ENCODE measurements around the gene ERICH4. TPM values are rescaled to one million over a fixed set of nuclear protein-coding genes. Genes with fewer than 3 reads are reported as not detected.
A peak's percentile ranks its signal among the peaks of the same experiment; 100 is the strongest.

ERICH4 gene
- total RNA-seq, 4 donors from 2014 or later = not detected

GRCh38 chr19:41435936-41436673 is 6.9 kb upstream of the ERICH4 start:
- H3K4me1 ChIP-seq = peaks cover 0 to 23% (median 0%) of the 10 kb centered on the region in 4 donors
- no peak for TF ChIP-seq CTCF (IDR thresholded peaks at IDR 0.05)
- TF ChIP-seq POLR2A (IDR thresholded peaks at IDR 0.05) = no peak
- TF ChIP-seq EP300 (IDR thresholded peaks at IDR 0.05) = no peak
- no peak overlapping the region for H3K27ac ChIP-seq
- no peaks in the 10 kb centered on the region for H3K27me3 ChIP-seq
- peaks cover 0 to 58% (median 5%) of the 10 kb centered on the region in 3 donors for H3K36me3 ChIP-seq
- 93 to 95% methylated on average over 19 of the region's 19 CpGs for WGBS, 2 donors
- no peak overlapping the region for H3K4me3 ChIP-seq
- H3K9me3 ChIP-seq = no peaks in the 10 kb centered on the region
- DNase-seq (ENCODE audit: low spot score in 2 of 2) = no peak

DNA sequence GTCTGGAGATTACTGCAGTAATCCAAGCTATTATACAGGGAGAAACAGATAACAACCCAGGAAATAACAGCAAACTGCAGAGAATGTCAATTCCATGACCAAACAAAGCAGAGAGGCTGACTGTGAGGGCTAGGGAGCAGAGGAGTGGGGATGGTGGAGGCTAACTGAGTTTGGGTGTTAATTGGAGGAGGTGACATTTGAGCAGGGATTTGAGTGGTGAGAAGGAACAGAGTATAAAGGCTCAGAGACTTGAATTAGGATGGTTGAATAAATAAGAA is 6.3 kb upstream of the ERICH4 start:
- Histone ChIP-seq H3K27ac (no peak overlapping the region), H3K36me3 (peaks cover 0 to 53% (median 5%) of the 10 kb centered on the region in 3 donors), H3K27me3 (no peaks in the 10 kb centered on the region), H3K9me3 (no peaks in the 10 kb centered on the region), H3K4me3 (no peak overlapping the region), H3K4me1 (peaks cover 0 to 21% (median 0%) of the 10 kb centered on the region in 4 donors)
- TF ChIP-seq POLR2A (IDR thresholded peaks at IDR 0.05) (no peak), CTCF (IDR thresholded peaks at IDR 0.05) (no peak), EP300 (IDR thresholded peaks at IDR 0.05) (no peak)
- no peak for DNase-seq (ENCODE audit: low spot score in 2 of 2)

DNA sequence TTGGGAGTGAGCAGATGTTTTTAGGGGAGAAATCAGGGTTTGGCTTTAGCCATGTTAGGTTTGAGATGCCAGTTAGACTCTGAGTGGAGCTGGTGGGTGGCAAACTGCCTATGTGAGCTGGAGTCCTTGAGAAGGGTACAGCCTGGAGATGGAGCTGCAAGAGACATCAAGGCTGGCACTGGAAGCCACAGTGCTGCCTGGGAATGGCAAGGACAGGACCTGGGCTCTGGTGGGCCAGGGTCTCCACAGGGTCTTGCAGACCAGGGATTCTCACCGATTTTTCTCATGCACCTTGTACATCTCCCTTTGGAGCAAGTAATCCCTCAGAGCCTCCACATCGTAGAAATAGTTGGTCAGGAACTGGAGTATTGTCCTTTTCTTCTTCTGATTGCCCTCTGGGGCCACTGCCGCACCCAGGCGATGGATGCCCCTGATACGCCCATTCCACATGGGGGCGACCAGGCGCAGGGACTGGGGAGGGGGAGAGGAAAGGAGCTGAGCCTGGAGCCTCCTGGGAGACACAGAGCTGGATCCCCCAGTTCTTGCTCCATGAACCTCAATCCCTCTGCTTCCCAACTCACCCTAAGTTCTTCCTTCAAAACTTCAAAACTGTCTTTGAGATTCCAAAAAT is 4.9 kb upstream of the ERICH4 start:
- DNase-seq (ENCODE audit: low spot score in 2 of 2) = no peak
- Histone ChIP-seq H3K4me1 (peaks cover 0 to 21% (median 0%) of the 10 kb centered on the region in 4 donors), H3K9me3 (no peaks in the 10 kb centered on the region), H3K27ac (no peak overlapping the region), H3K27me3 (no peaks in the 10 kb centered on the region), H3K4me3 (no peak overlapping the region), H3K36me3 (peaks cover 0 to 38% (median 0%) of the 10 kb centered on the region in 3 donors)
- TF ChIP-seq EP300 (IDR thresholded peaks at IDR 0.05) (no peak), CTCF (IDR thresholded peaks at IDR 0.05) (no peak), POLR2A (IDR thresholded peaks at IDR 0.05) (no peak)
- 90% methylated on average over 7 of the region's 7 CpGs for WGBS, 2 donors

DNA sequence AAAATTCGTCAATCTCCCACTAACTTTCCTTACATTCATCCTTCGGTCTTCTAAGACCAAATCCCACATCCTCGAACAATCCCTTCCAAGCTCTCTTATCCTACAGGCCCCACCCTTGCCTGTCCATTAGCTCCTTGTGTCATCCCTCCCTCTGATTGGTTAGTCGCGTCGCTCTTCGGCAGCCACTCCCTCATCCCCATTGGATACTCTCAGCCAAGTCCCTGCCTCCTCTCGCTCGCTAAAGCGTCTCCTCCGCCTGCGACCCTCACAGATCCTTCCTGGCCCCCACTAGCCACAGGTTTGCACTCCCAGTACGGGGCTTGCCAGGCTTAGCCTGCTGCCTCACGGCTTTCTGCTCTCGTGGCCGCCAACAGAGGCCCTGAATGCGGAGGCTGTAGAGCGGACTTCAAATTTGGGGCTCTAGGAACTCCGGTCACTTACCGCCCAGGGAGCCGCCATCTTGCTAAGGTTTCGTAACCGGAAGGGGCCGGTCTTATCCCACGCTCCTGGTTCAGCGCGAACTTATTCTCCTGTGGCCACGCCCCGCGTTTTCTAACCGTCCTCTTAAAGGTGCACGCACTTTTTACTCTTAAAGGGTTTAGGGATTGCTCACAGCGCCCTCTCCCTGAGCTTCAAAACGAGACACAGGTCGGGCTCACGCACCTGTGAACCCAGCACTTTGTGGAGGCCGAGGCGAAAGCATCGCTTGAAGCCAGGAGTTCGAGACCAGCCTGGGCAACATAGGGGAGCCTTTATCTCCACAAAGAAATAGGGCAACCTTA is 3.3 kb upstream of the ERICH4 start, which contains the start of gene DMAC2:
Gene DMAC2, minus strand, starts transcription at position 472 of the 782 bp plus-strand sequence. Its CDS starts 13 bp downstream, at position 459.
- H3K27me3 ChIP-seq = no peaks in the 10 kb centered on the region
- peak; percentile 85 to 94 for TF ChIP-seq EP300 (IDR thresholded peaks at IDR 0.05)
- peak; percentile 59 to 71 for TF ChIP-seq POLR2A (IDR thresholded peaks at IDR 0.05)
- peak in 4 of 5 experiments; percentile 31 to 51 (median 34) for TF ChIP-seq CTCF (IDR thresholded peaks at IDR 0.05)
- 1% methylated on average over 38 to 40 of the region's 40 CpGs for WGBS, 2 donors

More for the DNA sequence above, 3.3 kb upstream of the ERICH4 start, which contains the start of gene DMAC2:
- Histone ChIP-seq H3K4me3 (peak within 1 kb of the TSS; percentile 62 to 74 (median 68)), H3K27ac (peak within 1 kb of the TSS; percentile 71 to 95 (median 92)), H3K9me3 (no peaks in the 10 kb centered on the region), H3K36me3 (peaks cover 0 to 31% (median 0%) of the 10 kb centered on the region in 3 donors), H3K4me1 (peaks cover 0 to 21% (median 0%) of the 10 kb centered on the region in 4 donors)
- peak; percentile 96 to 99 for DNase-seq (ENCODE audit: low spot score in 2 of 2)

Data from tibial nerve (tissue), 4 donors.